Keratinocyte (primary cell): ENCODE results near the gene IL1A.

Experiments
- CTCF ChIP-seq, 3 experiments: IDR thresholded peaks in 1 of 3; conservative IDR thresholded peaks in 1 of 3; optimal IDR thresholded peaks in 1 of 3; 2 replicates in 2 of 3; 3 replicates in 1 of 3; pipeline versions ENCODE3 to v1.5.1; 2011; ENCODE audit warnings: low read length in 3 of 3, mild to moderate bottlenecking in 3 of 3, moderate library complexity in 2 of 3, control low read depth in 1 of 3, inconsistent platforms in 1 of 3; ENCODE audit not compliant: insufficient read depth in 2 of 3; ENCODE audit errors: extremely low read depth in 1 of 3
- EZH2 ChIP-seq: IDR thresholded peaks from one replicate; pipeline ENCODE4 v1.6.1; 2012; ENCODE audit warnings: inconsistent platforms, mild to moderate bottlenecking, low read length, moderate library complexity

GRCh38 chr2:112829961-112830681, 45.8 kb upstream of the IL1A start:
- TF ChIP-seq CTCF (optimal IDR thresholded peaks at IDR 0.05 in 1 of 3, IDR thresholded peaks at IDR 0.05 in 1 of 3, conservative IDR thresholded peaks at IDR 0.05 in 1 of 3; ENCODE audit: extremely low read depth in 1 of 3, insufficient read depth in 2 of 3, low read length in 3 of 3) (no peak), EZH2 (no peak)
